Thymus (tissue), 11 donors: ENCODE data around the gene MAGEF1. TPM values are rescaled to one million over a fixed set of nuclear protein-coding genes. Genes with fewer than 3 reads are reported as not detected.

Experiments used
- DNase-seq, 9 donors: peaks; one replicate each; pipeline ENCODE4 v3.0.0-alpha.2; 2013; ENCODE audit warnings: low spot score in 9 of 9, low read depth in 6 of 9, missing footprints in 1 of 9
- H3K27ac ChIP-seq, 2 donors: one replicate each; pipeline ENCODE4 v1.5.1; 2013; ENCODE audit warnings: control low read depth in 1 of 2, low read depth in 1 of 2, low read length in 1 of 2, mild to moderate bottlenecking in 1 of 2, moderate library complexity in 1 of 2
- H3K27me3 ChIP-seq, 2 donors: one replicate each; pipeline ENCODE4 v1.5.1; 2013; ENCODE audit warnings: low read length in 1 of 2; ENCODE audit not compliant: control insufficient read depth in 2 of 2, insufficient read depth in 1 of 2
- H3K36me3 ChIP-seq, 2 donors: one replicate each; pipeline ENCODE4 v1.5.1; 2013; ENCODE audit warnings: low read length in 1 of 2, mild to moderate bottlenecking in 1 of 2, moderate library complexity in 1 of 2; ENCODE audit not compliant: control insufficient read depth in 2 of 2, insufficient read depth in 2 of 2
- H3K4me1 ChIP-seq, 2 donors: one replicate each; pipeline ENCODE4 v1.5.1; 2013; ENCODE audit warnings: low read length in 2 of 2; ENCODE audit not compliant: control insufficient read depth in 2 of 2, insufficient read depth in 2 of 2
- H3K4me3 ChIP-seq, 2 donors: one replicate each; pipeline ENCODE4 v1.5.1; 2013; ENCODE audit warnings: low read length in 2 of 2, control low read depth in 1 of 2, mild to moderate bottlenecking in 1 of 2
- H3K9me3 ChIP-seq, 2 donors: one replicate each; pipeline ENCODE4 v1.5.1; 2013; ENCODE audit warnings: low read length in 1 of 2, mild to moderate bottlenecking in 1 of 2; ENCODE audit not compliant: control insufficient read depth in 2 of 2, insufficient read depth in 1 of 2
- WGBS: extraction: QIAGEN DNeasy Blood & Tissue Kit; methylation state at CpG from one replicate; pipeline ENCODE4 v1.1.7; 2013; 5-methylcytosine and 5-hydroxymethylcytosine counted together
- polyA plus RNA-seq: library from polyadenylated mRNA; stranded (reverse); fragments of 200-250 nt; gene quantifications from one replicate; pipeline ENCODE4 v1.2.3, GENCODE V29; 2013
- total RNA-seq: library from RNA; stranded (reverse); fragments of 120-200 nt; gene quantifications from one replicate; pipeline ENCODE4 v1.2.4, GENCODE V29; 2013
- donor health status: healthy.

The MAGEF1 gene
- total and polyA plus RNA-seq, 2 donors = 27.6 to 62.4 TPM

DNA sequence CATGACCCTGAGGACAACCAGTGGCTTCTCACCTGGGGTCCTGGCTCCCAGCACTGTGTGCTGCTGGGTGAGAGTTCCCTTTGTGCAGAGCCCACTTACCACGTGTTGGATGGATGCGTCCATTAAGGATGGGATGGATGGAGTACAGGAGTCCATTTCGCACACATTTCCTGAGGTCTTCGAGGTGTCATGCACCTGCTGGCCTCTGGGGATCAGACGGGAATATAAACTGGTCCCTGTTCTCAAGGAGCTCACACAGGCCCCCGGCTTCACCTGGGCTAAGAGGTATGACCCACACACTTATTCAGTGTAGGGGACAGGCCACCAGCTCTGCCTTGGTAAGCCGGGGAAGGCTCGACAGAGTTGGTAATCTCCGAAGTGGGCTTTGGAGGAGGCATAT, 39.5 kb downstream of the MAGEF1 start:
- no peak for DNase-seq
- Histone ChIP-seq H3K4me1 (peaks cover 0 to 8% of the 10 kb centered on the region in 2 donors), H3K4me3 (no peak overlapping the region), H3K27ac (no peak overlapping the region), H3K27me3 (no peaks in the 10 kb centered on the region), H3K9me3 (no peaks in the 10 kb centered on the region), H3K36me3 (no peaks in the 10 kb centered on the region)
- WGBS = 96% methylated on average over 9 of the region's 9 CpGs

DNA sequence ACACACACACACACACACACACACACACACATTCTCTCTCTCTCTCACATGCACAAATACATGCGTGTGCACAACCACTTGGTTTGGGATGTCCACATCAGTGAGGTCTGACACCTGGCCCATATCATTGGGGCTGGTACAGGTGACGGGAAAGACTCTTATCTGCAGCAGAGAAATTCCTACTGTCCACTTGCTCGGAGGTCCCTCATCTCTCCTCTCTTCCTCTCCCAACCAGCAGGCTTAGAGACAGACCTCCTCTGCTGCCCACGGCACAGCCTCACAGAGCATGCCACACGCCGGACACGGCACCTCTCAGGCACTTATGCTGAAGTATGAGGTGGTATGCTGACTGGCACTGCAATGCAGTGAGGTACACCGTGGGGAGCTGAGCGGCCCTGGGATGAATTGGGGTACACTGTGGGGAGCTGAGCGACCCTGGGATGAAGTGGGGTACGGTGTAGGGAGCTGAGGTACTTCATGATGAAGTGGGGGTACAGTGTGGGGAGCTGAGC, 41.7 kb downstream of the MAGEF1 start:
- no peaks in the 10 kb centered on the region for H3K4me1 ChIP-seq

DNA sequence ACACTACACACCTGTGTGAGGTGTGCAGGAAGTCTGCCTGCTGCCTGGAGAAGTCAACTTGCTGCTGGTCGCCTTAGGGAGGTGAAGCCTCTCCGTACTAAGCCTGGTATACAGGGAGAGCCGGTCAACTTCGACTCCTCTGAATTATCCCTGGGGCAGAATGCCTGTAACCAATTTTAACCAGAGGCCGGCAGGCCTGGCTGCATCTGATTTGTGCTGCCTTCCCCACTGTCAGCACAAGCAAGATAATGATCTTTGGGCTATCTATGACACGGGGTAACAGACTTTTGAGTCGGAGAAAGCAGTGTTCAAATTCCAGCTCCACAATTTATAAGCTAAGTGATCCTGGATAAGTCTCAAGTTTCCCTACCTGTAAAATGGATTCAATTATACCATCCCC, 42.3 kb downstream of the MAGEF1 start:
- WGBS = 95% methylated on average over 7 of the region's 7 CpGs
- DNase-seq = no peak
- Histone ChIP-seq H3K4me1 (no peaks in the 10 kb centered on the region), H3K36me3 (no peaks in the 10 kb centered on the region), H3K27ac (no peak overlapping the region), H3K9me3 (no peaks in the 10 kb centered on the region), H3K27me3 (no peaks in the 10 kb centered on the region), H3K4me3 (no peak overlapping the region)

More for the DNA sequence above, 41.7 kb downstream of the MAGEF1 start:
- no peak overlapping the region for H3K27ac ChIP-seq
- no peak overlapping the region for H3K4me3 ChIP-seq
- 90% methylated on average over 11 of the region's 11 CpGs for WGBS
- DNase-seq = no peak
- H3K27me3 ChIP-seq = no peaks in the 10 kb centered on the region
- no peaks in the 10 kb centered on the region for H3K36me3 ChIP-seq
- no peaks in the 10 kb centered on the region for H3K9me3 ChIP-seq

DNA sequence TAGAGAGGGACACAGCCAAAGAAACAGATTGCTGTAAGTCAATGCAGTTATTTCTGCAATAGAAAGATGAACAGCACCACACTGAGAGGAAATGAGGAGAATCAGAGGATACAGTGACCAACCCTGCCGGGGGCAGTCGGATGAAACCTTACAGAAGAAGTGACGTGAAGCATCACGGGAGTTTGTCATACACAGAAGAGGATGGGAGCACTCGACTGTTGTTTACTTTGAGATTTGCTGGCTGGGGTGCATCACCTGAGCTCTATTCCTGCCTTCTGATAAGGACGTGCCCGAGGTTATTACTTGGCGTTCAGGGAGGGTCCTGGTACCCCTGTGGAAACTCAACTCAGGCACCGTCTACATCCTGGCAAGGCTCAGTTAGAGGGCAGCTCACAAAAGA, 45.4 kb downstream of the MAGEF1 start:
- DNase-seq = no peak
- H3K27me3 ChIP-seq = no peaks in the 10 kb centered on the region
- WGBS = 96% methylated on average over 9 of the region's 9 CpGs
- no peak overlapping the region for H3K4me3 ChIP-seq
- no peaks in the 10 kb centered on the region for H3K9me3 ChIP-seq
- no peaks in the 10 kb centered on the region for H3K36me3 ChIP-seq
- no peak overlapping the region for H3K27ac ChIP-seq
- H3K4me1 ChIP-seq = no peaks in the 10 kb centered on the region

DNA sequence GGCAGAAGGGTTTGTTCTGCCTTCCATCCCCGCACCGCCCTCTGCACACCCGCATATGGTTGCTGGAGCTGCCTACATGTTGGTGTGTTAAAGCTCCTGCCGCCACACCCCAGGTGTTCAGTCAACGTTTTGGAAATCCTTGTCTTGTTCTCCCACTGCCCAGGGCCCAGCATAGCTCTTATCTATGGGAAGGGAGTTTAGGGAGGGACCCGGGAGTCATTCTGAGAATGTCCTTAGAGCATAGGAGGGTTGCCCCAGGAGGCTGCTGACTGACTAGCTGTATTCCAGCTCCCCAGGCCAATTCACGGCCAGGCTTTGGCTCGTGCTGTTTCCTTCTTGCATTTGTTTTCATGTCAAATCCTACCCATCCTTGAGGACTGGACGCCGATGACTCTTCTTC, 46.8 kb downstream of the MAGEF1 start:
- H3K4me3 ChIP-seq = no peak overlapping the region
- DNase-seq = no peak
- H3K36me3 ChIP-seq = no peaks in the 10 kb centered on the region
- no peaks in the 10 kb centered on the region for H3K27me3 ChIP-seq
- peaks cover 0 to 3% of the 10 kb centered on the region in 2 donors for H3K4me1 ChIP-seq
- no peak overlapping the region for H3K27ac ChIP-seq
- no peaks in the 10 kb centered on the region for H3K9me3 ChIP-seq
- WGBS = 95% methylated on average over 10 of the region's 10 CpGs

DNA sequence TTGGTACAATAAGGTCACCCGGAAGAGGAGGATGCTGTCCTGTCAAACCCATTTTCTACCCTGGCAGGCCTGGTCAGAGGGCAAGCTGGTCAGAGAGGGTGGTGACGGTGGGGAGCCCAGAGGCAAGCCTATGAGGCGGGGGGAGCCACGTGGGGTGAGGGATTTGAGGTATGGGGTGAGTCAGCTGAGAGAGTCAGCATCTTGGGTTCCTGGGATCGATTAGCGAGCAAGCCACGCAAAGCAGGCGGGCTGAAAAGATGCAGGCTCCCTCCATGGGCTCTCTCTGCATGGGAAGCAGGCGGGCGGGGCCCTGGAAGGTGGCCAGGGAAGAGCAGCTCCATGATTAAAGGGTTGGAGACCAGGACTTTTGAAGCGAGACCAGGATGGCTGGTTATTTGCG, 48.1 kb downstream of the MAGEF1 start:
- WGBS = 95% methylated on average over 12 of the region's 12 CpGs
- H3K4me1 ChIP-seq = peaks cover 0 to 7% of the 10 kb centered on the region in 2 donors
- no peak overlapping the region for H3K27ac ChIP-seq
- H3K36me3 ChIP-seq = no peaks in the 10 kb centered on the region
- DNase-seq = no peak
- H3K9me3 ChIP-seq = no peaks in the 10 kb centered on the region
- peaks cover 0 to 2% of the 10 kb centered on the region in 2 donors for H3K27me3 ChIP-seq
- H3K4me3 ChIP-seq = no peak overlapping the region

DNA sequence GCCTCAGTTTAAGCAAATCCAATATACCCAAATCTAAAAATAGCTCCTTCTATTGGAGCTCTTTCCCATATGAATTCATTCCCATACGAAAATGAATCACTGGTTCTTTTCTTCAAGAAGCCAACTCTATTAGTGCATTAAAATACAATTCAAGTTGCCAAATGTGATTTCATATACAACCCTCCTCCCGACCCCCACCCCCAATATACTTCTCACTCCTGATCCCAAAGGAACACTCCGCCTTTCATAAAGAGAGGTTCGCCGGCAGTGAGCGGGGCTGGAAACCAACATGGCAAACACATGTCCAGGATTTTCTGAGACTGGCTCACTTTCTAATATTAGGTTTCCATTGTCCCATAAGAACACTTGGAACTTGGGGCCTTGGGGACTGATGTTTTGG, 48.5 kb downstream of the MAGEF1 start:
- Histone ChIP-seq H3K9me3 (no peaks in the 10 kb centered on the region), H3K27me3 (peaks cover 0 to 2% of the 10 kb centered on the region in 2 donors), H3K4me3 (no peak overlapping the region), H3K36me3 (no peaks in the 10 kb centered on the region), H3K4me1 (peaks cover 0 to 7% of the 10 kb centered on the region in 2 donors), H3K27ac (no peak overlapping the region)
- DNase-seq = no peak
- 97% methylated on average over 6 of the region's 6 CpGs for WGBS

DNA sequence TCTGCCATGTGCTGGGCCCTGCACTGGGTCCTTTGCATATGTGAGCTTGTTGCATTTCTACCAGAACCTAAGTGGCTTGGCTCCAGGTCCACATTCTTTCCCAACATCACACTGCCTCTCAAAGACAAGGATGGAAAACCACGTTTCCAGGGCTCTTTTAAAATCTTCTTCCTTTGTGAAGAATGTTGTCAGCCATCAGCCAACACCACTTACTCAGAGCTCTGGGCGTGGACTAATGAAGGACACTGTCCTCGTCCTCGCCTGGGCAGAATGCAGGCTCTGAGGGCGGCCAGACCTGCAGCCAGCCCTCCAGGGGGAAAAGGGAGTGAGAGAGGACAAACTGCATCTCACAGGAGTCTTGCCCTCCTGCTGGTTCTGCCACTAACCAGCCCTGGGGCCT, 49.7 kb downstream of the MAGEF1 start:
- Histone ChIP-seq H3K4me3 (no peak overlapping the region), H3K36me3 (no peaks in the 10 kb centered on the region), H3K27me3 (peaks cover 0 to 2% of the 10 kb centered on the region in 2 donors), H3K9me3 (no peaks in the 10 kb centered on the region), H3K27ac (no peak overlapping the region), H3K4me1 (peaks cover 0 to 7% of the 10 kb centered on the region in 2 donors)
- DNase-seq = no peak
- WGBS = 95% methylated on average over 5 of the region's 5 CpGs

DNA sequence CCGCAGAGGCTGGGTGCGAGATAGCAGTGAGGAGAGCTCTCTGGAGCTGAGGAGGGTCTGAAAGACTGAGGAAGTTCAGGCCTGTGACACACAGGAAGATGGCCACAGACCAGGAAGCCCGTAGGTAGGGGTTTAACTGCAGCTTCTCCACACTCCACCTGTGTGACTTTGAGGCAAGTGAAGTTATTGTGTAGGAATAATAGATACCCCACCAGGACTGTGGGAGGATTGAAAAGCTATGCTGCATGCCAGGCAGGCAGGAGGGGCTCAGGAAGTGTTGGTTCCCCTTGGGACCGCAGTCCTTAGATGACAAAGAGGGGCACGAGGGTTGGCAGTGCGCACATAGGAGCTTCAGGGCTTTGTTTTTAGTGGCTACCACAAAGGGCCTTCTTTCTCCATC, 50.9 kb downstream of the MAGEF1 start:
- Histone ChIP-seq H3K27me3 (peaks cover 0 to 2% of the 10 kb centered on the region in 2 donors), H3K4me1 (peaks cover 0 to 9% of the 10 kb centered on the region in 2 donors), H3K36me3 (no peaks in the 10 kb centered on the region), H3K4me3 (no peak overlapping the region), H3K27ac (no peak overlapping the region), H3K9me3 (no peaks in the 10 kb centered on the region)
- DNase-seq = no peak
- 58% methylated on average over 6 of the region's 6 CpGs for WGBS
